ENCODE data around the gene MAGED4B.

DNA sequence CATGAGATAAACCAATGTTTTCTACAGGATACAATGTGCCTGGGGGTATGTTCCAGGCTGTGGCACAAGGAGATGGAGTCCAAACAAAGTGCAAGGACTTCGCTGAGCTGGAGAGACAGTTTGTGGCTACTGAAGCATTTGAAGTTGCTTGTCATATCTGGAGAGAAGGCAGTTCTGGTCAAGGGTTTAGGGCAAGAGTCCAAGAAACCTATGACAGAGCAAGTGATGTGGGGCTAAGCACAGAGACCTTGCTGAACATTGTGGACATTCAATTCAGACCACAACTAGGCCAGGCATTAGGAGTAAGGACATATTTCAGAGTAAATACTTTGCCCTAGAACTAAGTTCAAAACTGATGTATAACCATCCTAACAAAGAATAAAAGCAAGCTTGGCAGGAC lies 34.8 kb downstream of the MAGED4B start:
- no peak for TF ChIP-seq POLR2A (IDR thresholded peaks at IDR 0.05)
- TF ChIP-seq, protein P1, sequence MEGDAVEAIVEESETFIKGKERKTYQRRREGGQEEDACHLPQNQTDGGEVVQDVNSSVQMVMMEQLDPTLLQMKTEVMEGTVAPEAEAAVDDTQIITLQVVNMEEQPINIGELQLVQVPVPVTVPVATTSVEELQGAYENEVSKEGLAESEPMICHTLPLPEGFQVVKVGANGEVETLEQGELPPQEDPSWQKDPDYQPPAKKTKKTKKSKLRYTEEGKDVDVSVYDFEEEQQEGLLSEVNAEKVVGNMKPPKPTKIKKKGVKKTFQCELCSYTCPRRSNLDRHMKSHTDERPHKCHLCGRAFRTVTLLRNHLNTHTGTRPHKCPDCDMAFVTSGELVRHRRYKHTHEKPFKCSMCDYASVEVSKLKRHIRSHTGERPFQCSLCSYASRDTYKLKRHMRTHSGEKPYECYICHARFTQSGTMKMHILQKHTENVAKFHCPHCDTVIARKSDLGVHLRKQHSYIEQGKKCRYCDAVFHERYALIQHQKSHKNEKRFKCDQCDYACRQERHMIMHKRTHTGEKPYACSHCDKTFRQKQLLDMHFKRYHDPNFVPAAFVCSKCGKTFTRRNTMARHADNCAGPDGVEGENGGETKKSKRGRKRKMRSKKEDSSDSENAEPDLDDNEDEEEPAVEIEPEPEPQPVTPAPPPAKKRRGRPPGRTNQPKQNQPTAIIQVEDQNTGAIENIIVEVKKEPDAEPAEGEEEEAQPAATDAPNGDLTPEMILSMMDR (IDR thresholded peaks at IDR 0.05), result no peak
